ENCODE measurements around the gene IL17RE. TPM values are rescaled to one million over a fixed set of nuclear protein-coding genes. Genes with fewer than 3 reads are reported as not detected.

Gene IL17RE
- total and polyA plus RNA-seq, 9 of the 15 experiments (the other 6 are each of a cell fraction or from before 2014, with no cell fraction given): 0.32 to 1.9 (median 0.51) TPM; not detected in 4

DNA sequence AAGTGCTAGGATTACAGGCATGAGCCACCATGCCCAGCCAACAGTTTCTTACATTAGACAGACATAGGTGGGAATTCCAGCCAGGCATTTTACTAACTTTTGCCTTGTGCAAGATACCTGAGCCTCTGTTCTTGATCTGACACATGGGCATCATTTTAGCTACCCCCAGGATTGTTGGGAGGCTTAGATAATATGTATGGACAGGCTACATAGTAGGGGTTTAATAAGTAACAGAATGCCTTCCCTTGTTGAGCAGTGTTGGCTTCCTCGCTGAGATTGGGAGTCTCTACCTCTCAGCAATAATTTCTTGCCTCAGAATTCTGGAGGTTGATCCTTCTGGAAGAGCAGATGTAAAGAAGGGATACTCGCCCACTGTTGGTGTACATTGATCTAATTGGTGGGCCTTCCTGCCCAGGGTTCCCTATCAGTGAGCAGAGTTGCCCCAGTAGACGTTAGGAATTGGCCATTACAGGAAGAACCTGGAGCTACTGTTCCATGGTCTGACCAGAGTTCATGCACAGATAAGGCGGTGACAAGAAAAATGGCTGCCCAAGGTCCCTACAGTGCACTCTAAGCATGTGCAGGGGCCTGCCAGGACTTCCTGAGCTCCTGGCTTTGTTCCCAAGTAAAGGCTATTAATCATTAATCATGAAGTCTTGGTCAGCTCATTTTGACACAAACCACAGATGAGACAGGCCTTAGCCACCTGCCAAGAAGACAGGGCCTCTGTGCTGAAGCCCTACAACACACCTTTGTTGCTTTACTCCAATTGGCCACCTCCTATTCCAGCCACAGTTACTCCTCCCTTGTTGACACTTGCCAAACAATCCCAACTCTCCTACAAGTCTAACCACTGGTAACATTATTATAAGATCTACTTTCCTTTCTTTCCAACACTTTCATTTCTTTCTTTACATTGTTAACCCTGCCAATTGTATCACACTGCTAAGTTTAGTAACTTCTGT is 5.0 kb upstream of the IL17RE start (continued):
- TF ChIP-seq E2F6 (IDR thresholded peaks at IDR 0.05; ENCODE audit: borderline replicate concordance in 1 of 2, extremely low read depth in 1 of 2, insufficient read depth in 1 of 2, insufficient read length in 1 of 2, low read depth in 1 of 2, low read length in 1 of 2, poor library complexity in 1 of 2, severe bottlenecking in 1 of 2) (peak in 1 of 2 experiments; percentile 79), GMEB1 (CRISPR knock-in tag; IDR thresholded peaks at IDR 0.05) (no peak), MAFG (tag; conservative IDR thresholded peaks at IDR 0.05) (peak; percentile 37; the same call in 1 of the 2 replicates), ZNF253 (CRISPR knock-in tag; conservative IDR thresholded peaks at IDR 0.05) (no peak), ZFX (CRISPR knock-in tag; IDR thresholded peaks at IDR 0.05) (peak; percentile 71), CREM (IDR thresholded peaks at IDR 0.05; ENCODE audit: low read depth) (peak; percentile 36; the same call in 1 of the 2 replicates), ZNF175 (CRISPR knock-in tag; IDR thresholded peaks at IDR 0.05; ENCODE audit: low read depth) (0 out of 2 replicates have a peak, but pooled peaks have one; percentile 44), DPF2 (IDR thresholded peaks at IDR 0.05) (peak; percentile 54), HBP1 (CRISPR knock-in tag; IDR thresholded peaks at IDR 0.05) (0 out of 2 replicates have a peak, but pooled peaks have one; percentile 26), UBTF (IDR thresholded peaks at IDR 0.05; ENCODE audit: borderline replicate concordance in 1 of 2, low read depth in 2 of 2, low read length in 2 of 2) (no peak), ILF3 (IDR thresholded peaks at IDR 0.05; ENCODE audit: borderline replicate concordance) (no peak), ZEB2 (IDR thresholded peaks at IDR 0.05) (no peak), WHSC1 (IDR thresholded peaks at IDR 0.05; ENCODE audit: low read length) (no peak), BRD9 (IDR thresholded peaks at IDR 0.05; ENCODE audit: low read depth, partially characterized antibody) (no peak), NRF1 (conservative IDR thresholded peaks at IDR 0.05 in 1 of 2, IDR thresholded peaks at IDR 0.05 in 1 of 2) (peak; percentile 90 to 91), PTTG1 (tag; IDR thresholded peaks at IDR 0.05; ENCODE audit: low read depth) (no peak)
- TF ChIP-seq, protein P1, sequence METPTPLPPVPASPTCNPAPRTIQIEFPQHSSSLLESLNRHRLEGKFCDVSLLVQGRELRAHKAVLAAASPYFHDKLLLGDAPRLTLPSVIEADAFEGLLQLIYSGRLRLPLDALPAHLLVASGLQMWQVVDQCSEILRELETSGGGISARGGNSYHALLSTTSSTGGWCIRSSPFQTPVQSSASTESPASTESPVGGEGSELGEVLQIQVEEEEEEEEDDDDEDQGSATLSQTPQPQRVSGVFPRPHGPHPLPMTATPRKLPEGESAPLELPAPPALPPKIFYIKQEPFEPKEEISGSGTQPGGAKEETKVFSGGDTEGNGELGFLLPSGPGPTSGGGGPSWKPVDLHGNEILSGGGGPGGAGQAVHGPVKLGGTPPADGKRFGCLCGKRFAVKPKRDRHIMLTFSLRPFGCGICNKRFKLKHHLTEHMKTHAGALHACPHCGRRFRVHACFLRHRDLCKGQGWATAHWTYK (CRISPR knock-in tag; IDR thresholded peaks at IDR 0.05): peak; percentile 50; the same call in 1 of the 2 replicates

Measured in K562 (cell line).